Measurements from ENCODE around the gene PLCD4. TPM values are rescaled to one million over a fixed set of nuclear protein-coding genes. Genes with fewer than 3 reads are reported as not detected.

Gene PLCD4
- total RNA-seq, 1 donor from 2014 or later, result 90.2 TPM

GRCh38 chr2:218618102-218618860 is 10.6 kb downstream of the PLCD4 start:
- Mint-ChIP-seq H3K27ac (ENCODE audit: unreplicated experiment) (peak overlapping the region; percentile 75), H3K27me3 (ENCODE audit: unreplicated experiment) (peaks cover 3% of the 10 kb centered on the region), H3K4me3 (ENCODE audit: unreplicated experiment) (peak overlapping the region; percentile 63), H3K4me1 (ENCODE audit: unreplicated experiment) (peaks cover 20% of the 10 kb centered on the region), H3K9me3 (ENCODE audit: unreplicated experiment) (no peaks in the 10 kb centered on the region), H3K36me3 (ENCODE audit: low read depth, unreplicated experiment) (peaks cover 10% of the 10 kb centered on the region)
- TF ChIP-seq CTCF (IDR thresholded peaks at IDR 0.05; ENCODE audit: unreplicated experiment), result no peak
- no peak for DNase-seq (ENCODE audit: low spot score)

GRCh38 chr2:218621007-218621406 is 13.3 kb downstream of the PLCD4 start:
- peaks cover 30% of the 10 kb centered on the region for H3K4me1 Mint-ChIP-seq (ENCODE audit: unreplicated experiment)
- H3K9me3 Mint-ChIP-seq (ENCODE audit: unreplicated experiment), result no peaks in the 10 kb centered on the region
- TF ChIP-seq CTCF (IDR thresholded peaks at IDR 0.05; ENCODE audit: unreplicated experiment), result no peak
- no peaks in the 10 kb centered on the region for H3K27me3 Mint-ChIP-seq (ENCODE audit: unreplicated experiment)
- no peak overlapping the region for H3K27ac Mint-ChIP-seq (ENCODE audit: unreplicated experiment)
- H3K4me3 Mint-ChIP-seq (ENCODE audit: unreplicated experiment), result no peak overlapping the region
- no peak for DNase-seq (ENCODE audit: low spot score)
- peaks cover 10% of the 10 kb centered on the region for H3K36me3 Mint-ChIP-seq (ENCODE audit: low read depth, unreplicated experiment)

DNA sequence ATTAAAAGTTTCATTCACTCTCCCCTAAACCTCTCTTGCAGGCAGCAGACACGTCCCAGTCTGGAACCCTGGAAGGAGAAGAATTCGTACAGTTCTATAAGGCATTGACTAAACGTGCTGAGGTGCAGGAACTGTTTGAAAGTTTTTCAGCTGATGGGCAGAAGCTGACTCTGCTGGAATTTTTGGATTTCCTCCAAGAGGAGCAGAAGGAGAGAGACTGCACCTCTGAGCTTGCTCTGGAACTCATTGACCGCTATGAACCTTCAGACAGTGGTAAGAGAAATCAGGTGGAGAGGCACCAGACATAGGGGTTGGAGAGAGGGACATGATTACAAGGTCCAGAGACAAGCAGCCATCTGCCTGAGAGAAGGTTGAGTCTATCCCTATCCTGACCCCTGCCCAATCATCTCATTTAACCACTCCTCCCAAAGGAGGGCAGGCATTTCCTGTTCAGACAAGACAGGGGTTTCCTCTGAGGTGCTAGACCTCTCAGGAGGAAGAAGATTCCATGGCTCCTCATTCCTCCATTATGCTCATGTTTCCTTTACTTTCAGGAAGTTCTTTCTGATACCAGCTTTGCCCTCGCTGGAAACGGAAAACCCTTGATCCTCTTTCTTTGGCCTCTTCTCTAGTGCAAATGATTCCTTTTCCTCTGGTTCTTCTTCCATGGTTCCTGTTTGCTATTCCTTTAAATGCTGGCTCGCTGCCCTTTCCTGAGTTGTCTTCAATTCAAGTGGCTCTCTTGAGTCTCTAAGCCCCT is 15.1 kb downstream of the PLCD4 start:
- peak; percentile 18 for DNase-seq (ENCODE audit: low spot score)
- Mint-ChIP-seq H3K36me3 (ENCODE audit: low read depth, unreplicated experiment) (peaks cover 16% of the 10 kb centered on the region), H3K4me1 (ENCODE audit: unreplicated experiment) (peaks cover 35% of the 10 kb centered on the region), H3K4me3 (ENCODE audit: unreplicated experiment) (no peak overlapping the region), H3K27me3 (ENCODE audit: unreplicated experiment) (peaks cover 4% of the 10 kb centered on the region), H3K9me3 (ENCODE audit: unreplicated experiment) (no peaks in the 10 kb centered on the region), H3K27ac (ENCODE audit: unreplicated experiment) (peak overlapping the region; percentile 91)
- TF ChIP-seq CTCF (IDR thresholded peaks at IDR 0.05; ENCODE audit: unreplicated experiment), result no peak

DNA sequence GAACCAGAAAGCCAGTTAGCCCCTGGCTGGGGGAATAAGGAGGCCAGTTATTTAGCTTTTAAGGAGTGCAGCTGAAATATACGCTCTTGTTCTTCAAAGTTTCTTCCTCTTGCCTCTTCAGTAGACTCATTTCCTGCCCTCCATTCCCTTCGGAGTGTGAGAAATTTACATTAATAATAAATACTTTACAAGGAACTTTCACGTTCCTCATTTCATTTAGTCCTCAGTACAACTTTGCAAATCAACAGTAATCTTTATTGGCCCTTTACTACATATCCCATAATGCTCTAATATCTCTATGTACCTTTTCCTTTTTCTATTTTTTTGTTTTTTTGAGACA is 15.6 kb downstream of the PLCD4 start:
- H3K36me3 Mint-ChIP-seq (ENCODE audit: low read depth, unreplicated experiment), result peaks cover 20% of the 10 kb centered on the region
- H3K4me1 Mint-ChIP-seq (ENCODE audit: unreplicated experiment), result peaks cover 35% of the 10 kb centered on the region
- H3K4me3 Mint-ChIP-seq (ENCODE audit: unreplicated experiment), result no peak overlapping the region
- H3K9me3 Mint-ChIP-seq (ENCODE audit: unreplicated experiment), result no peaks in the 10 kb centered on the region
- peak overlapping the region; percentile 91 for H3K27ac Mint-ChIP-seq (ENCODE audit: unreplicated experiment)
- H3K27me3 Mint-ChIP-seq (ENCODE audit: unreplicated experiment), result peaks cover 8% of the 10 kb centered on the region
- no peak for TF ChIP-seq CTCF (IDR thresholded peaks at IDR 0.05; ENCODE audit: unreplicated experiment)
- DNase-seq (ENCODE audit: low spot score), result no peak

- H3K9me3 Mint-ChIP-seq (ENCODE audit: unreplicated experiment), result no peaks in the 10 kb centered on the region
- H3K36me3 Mint-ChIP-seq (ENCODE audit: low read depth, unreplicated experiment), result peaks cover 22% of the 10 kb centered on the region
- H3K27me3 Mint-ChIP-seq (ENCODE audit: unreplicated experiment), result peaks cover 8% of the 10 kb centered on the region
- DNase-seq (ENCODE audit: low spot score), result no peak
- H3K4me1 Mint-ChIP-seq (ENCODE audit: unreplicated experiment), result peaks cover 39% of the 10 kb centered on the region
- no peak for TF ChIP-seq CTCF (IDR thresholded peaks at IDR 0.05; ENCODE audit: unreplicated experiment)
- peak overlapping the region; percentile 44 for H3K27ac Mint-ChIP-seq (ENCODE audit: unreplicated experiment)
- H3K4me3 Mint-ChIP-seq (ENCODE audit: unreplicated experiment), result no peak overlapping the region
These were observed 18.7 kb downstream of the PLCD4 start for GRCh38 chr2:218626369-218626768.
